ENCODE data around the gene CIC. TPM values are rescaled to one million over a fixed set of nuclear protein-coding genes. Genes with fewer than 3 reads are reported as not detected.

Gene CIC
- total and polyA plus RNA-seq, 9 of the 15 experiments (the other 6 are each of a cell fraction or from before 2014, with no cell fraction given) = 0.07 to 44.7 (median 8.6) TPM

DNA sequence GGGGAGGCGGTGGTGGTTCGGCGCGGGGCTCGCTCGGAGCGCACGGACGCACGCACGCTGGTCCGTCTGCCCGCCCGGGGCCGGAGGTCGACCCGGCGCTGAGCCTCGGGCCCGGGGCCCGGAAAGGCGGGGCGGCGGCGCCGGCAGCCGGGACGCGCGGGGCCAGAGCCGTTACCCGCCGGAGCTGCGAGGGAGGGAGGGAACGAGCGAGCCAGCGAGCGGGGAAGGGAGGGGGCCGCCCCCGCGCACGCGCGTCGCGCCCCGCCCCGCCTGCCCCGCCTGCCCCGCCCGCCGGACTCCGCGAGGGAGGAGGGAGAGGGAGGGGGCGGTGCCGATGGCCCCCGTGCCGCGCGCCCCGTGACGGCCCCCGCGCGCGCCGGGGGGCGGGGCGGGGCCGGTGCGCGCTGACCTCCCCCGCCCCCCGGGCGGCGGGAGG is 15.0 kb downstream of the CIC start (continued):
- TF ChIP-seq, protein P1, sequence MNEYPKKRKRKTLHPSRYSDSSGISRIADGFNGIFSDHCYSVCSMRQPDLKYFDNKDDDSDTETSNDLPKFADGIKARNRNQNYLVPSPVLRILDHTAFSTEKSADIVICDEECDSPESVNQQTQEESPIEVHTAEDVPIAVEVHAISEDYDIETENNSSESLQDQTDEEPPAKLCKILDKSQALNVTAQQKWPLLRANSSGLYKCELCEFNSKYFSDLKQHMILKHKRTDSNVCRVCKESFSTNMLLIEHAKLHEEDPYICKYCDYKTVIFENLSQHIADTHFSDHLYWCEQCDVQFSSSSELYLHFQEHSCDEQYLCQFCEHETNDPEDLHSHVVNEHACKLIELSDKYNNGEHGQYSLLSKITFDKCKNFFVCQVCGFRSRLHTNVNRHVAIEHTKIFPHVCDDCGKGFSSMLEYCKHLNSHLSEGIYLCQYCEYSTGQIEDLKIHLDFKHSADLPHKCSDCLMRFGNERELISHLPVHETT (CRISPR knock-in tag; conservative IDR thresholded peaks at IDR 0.05 in 1 of 2, IDR thresholded peaks at IDR 0.05 in 1 of 2) = peak in 1 of 2 experiments; percentile 96; a peak in 2 of 4 replicates
- TF ChIP-seq NR2F6 (CRISPR knock-in tag; IDR thresholded peaks at IDR 0.05) = no peak
- TF ChIP-seq RB1 (IDR thresholded peaks at IDR 0.05; ENCODE audit: low read depth) = peak; percentile 81; the same call in 1 of the 2 replicates
- TF ChIP-seq, protein P2, sequence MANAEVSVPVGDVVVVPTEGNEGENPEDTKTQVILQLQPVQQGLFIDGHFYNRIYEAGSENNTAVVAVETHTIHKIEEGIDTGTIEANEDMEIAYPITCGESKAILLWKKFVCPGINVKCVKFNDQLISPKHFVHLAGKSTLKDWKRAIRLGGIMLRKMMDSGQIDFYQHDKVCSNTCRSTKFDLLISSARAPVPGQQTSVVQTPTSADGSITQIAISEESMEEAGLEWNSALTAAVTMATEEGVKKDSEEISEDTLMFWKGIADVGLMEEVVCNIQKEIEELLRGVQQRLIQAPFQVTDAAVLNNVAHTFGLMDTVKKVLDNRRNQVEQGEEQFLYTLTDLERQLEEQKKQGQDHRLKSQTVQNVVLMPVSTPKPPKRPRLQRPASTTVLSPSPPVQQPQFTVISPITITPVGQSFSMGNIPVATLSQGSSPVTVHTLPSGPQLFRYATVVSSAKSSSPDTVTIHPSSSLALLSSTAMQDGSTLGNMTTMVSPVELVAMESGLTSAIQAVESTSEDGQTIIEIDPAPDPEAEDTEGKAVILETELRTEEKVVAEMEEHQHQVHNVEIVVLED (CRISPR knock-in tag; IDR thresholded peaks at IDR 0.05) = peak; percentile 55
- TF ChIP-seq GATAD2A (IDR thresholded peaks at IDR 0.05) = no peak
- no peak for TF ChIP-seq RCOR1 (IDR thresholded peaks at IDR 0.05; ENCODE audit: borderline replicate concordance in 1 of 2, low read depth in 2 of 2, low read length in 2 of 2)
- peak; percentile 39 for TF ChIP-seq HMGN3 (IDR thresholded peaks at IDR 0.05; ENCODE audit: borderline replicate concordance, extremely low read depth, insufficient read length, low read depth, low read length)
- no peak for TF ChIP-seq ZNF316 (IDR thresholded peaks at IDR 0.05)
- no peak for TF ChIP-seq CBX3 (IDR thresholded peaks at IDR 0.05; ENCODE audit: borderline replicate concordance in 1 of 2, low read length in 2 of 2)
- TF ChIP-seq, protein P3, sequence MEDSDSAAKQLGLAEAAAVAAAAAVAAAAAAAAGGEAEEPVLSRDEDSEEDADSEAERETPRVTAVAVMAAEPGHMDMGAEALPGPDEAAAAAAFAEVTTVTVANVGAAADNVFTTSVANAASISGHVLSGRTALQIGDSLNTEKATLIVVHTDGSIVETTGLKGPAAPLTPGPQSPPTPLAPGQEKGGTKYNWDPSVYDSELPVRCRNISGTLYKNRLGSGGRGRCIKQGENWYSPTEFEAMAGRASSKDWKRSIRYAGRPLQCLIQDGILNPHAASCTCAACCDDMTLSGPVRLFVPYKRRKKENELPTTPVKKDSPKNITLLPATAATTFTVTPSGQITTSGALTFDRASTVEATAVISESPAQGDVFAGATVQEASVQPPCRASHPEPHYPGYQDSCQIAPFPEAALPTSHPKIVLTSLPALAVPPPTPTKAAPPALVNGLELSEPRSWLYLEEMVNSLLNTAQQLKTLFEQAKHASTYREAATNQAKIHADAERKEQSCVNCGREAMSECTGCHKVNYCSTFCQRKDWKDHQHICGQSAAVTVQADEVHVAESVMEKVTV (CRISPR knock-in tag; IDR thresholded peaks at IDR 0.05) = no peak
- TF ChIP-seq SMARCA5 (IDR thresholded peaks at IDR 0.05) = no peak
- TF ChIP-seq, protein P4, sequence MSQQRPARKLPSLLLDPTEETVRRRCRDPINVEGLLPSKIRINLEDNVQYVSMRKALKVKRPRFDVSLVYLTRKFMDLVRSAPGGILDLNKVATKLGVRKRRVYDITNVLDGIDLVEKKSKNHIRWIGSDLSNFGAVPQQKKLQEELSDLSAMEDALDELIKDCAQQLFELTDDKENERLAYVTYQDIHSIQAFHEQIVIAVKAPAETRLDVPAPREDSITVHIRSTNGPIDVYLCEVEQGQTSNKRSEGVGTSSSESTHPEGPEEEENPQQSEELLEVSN (IDR thresholded peaks at IDR 0.05; ENCODE audit: borderline replicate concordance in 1 of 2, extremely low read depth in 1 of 2, insufficient read depth in 1 of 2, insufficient read length in 1 of 2, low read depth in 1 of 2, low read length in 1 of 2, poor library complexity in 1 of 2, severe bottlenecking in 1 of 2) = peak in 1 of 2 experiments; percentile 49
- TF ChIP-seq CBX2 (IDR thresholded peaks at IDR 0.05; ENCODE audit: insufficient read depth, low read length, poor library complexity, severe bottlenecking) = no peak
- no peak for TF ChIP-seq SNRNP70 (optimal IDR thresholded peaks at IDR 0.05; ENCODE audit: low read depth, low read length)
- no peak for TF ChIP-seq KLF13 (tag; IDR thresholded peaks at IDR 0.05; ENCODE audit: borderline replicate concordance, low read depth)
- TF ChIP-seq LARP7 (IDR thresholded peaks at IDR 0.05) = no peak
- TF ChIP-seq NFXL1 (CRISPR knock-in tag; IDR thresholded peaks at IDR 0.05) = no peak
- TF ChIP-seq TCFL5 (CRISPR knock-in tag; conservative IDR thresholded peaks at IDR 0.05) = no peak
- no peak for TF ChIP-seq SMAD2 (IDR thresholded peaks at IDR 0.05; ENCODE audit: low read depth, low read length)
- no peak for TF ChIP-seq ETV6 (IDR thresholded peaks at IDR 0.05; ENCODE audit: borderline replicate concordance in 1 of 2, low read depth in 2 of 2, low read length in 1 of 2)
- no peak for TF ChIP-seq ETV6 (CRISPR knock-in tag; IDR thresholded peaks at IDR 0.05; ENCODE audit: borderline replicate concordance)
- TF ChIP-seq NFYB (IDR thresholded peaks at IDR 0.05; ENCODE audit: extremely low read depth, insufficient read length) = no peak
- TF ChIP-seq XRCC4 (IDR thresholded peaks at IDR 0.05; ENCODE audit: extremely low read depth, insufficient read depth, insufficient read length) = no peak
- TF ChIP-seq EWSR1 (IDR thresholded peaks at IDR 0.05; ENCODE audit: borderline replicate concordance, low read depth, partially characterized antibody) = no peak
